Omental fat pad (tissue), 4 donors: ENCODE measurements around the gene FMN2. TPM values are rescaled to one million over a fixed set of nuclear protein-coding genes. Genes with fewer than 3 reads are reported as not detected.
A peak's percentile ranks its signal among the peaks of the same experiment; 100 is the strongest.

ENCODE experiments used
- ATAC-seq: fragments of 150-250 bp; one replicate; pipeline ENCODE4 v1.9.1; 2016; ENCODE audit warnings: mild to moderate bottlenecking, moderate library complexity; ENCODE audit not compliant: low FRiP score
- DNase-seq: peaks from one replicate; pipeline ENCODE4 v3.0.0-alpha.2; 2019; ENCODE audit warnings: low spot score
- CTCF ChIP-seq, 3 donors: fragments of 450-650 bp; IDR thresholded peaks; one replicate each; pipeline ENCODE4 v1.5.1; 2016 to 2017; ENCODE audit warnings: antibody characterized with exemption in 3 of 3, mild to moderate bottlenecking in 3 of 3, moderate library complexity in 2 of 3
- total RNA-seq, 4 donors: library from RNA; depleted of rRNA; stranded (reverse); fragments of >200 nt; gene quantifications; one replicate each; pipeline ENCODE4 v1.1.0, GENCODE V29; 2016

The FMN2 gene
- total RNA-seq, 4 donors from 2014 or later, result 1.2 to 4.3 (median 2.8) TPM

GRCh38 chr1:240282061-240282830 lies 190.6 kb downstream of the FMN2 start:
- no peak for TF ChIP-seq CTCF (IDR thresholded peaks at IDR 0.05)
- DNase-seq (no peak), ATAC-seq (no peak)

GRCh38 chr1:240284656-240285414 lies 193.2 kb downstream of the FMN2 start:
- DNase-seq (no peak), ATAC-seq (no peak)
- TF ChIP-seq CTCF (IDR thresholded peaks at IDR 0.05), result no peak

- no peak for DNase-seq
- peak; percentile 23 for ATAC-seq
- TF ChIP-seq CTCF (IDR thresholded peaks at IDR 0.05), result no peak
Measured at GRCh38 chr1:240285540-240285939, 193.9 kb downstream of the FMN2 start.

- ATAC-seq (no peak), DNase-seq (no peak)
- no peak for TF ChIP-seq CTCF (IDR thresholded peaks at IDR 0.05)
Measured at GRCh38 chr1:240287722-240288121, 196.0 kb downstream of the FMN2 start.

- ATAC-seq (no peak), DNase-seq (no peak)
- no peak for TF ChIP-seq CTCF (IDR thresholded peaks at IDR 0.05)
Measured at GRCh38 chr1:240293706-240294105, 202.0 kb downstream of the FMN2 start.

- TF ChIP-seq CTCF (IDR thresholded peaks at IDR 0.05), result no peak
- ATAC-seq (no peak), DNase-seq (no peak)
Measured at GRCh38 chr1:240294566-240294965, 202.9 kb downstream of the FMN2 start.
